WI38 (cell line): ENCODE results near the gene NCOA1.

ENCODE experiments used
- H3K4me3 ChIP-seq: 2 replicates; pipeline ENCODE4 v1.5.1; 2011; ENCODE audit warnings: low read depth, mild to moderate bottlenecking, control low read depth, low read length
- CTCF ChIP-seq: IDR thresholded peaks from 2 replicates; pipeline ENCODE4 v1.5.1; 2012; ENCODE audit warnings: low read depth, mild to moderate bottlenecking, control low read depth, low read length

NCOA1 gene

GRCh38 chr2:24806661-24807036 lies 315.6 kb downstream of the NCOA1 start:
- TF ChIP-seq CTCF, result no peak
- no peak overlapping the region for H3K4me3 ChIP-seq

- H3K4me3 ChIP-seq, result no peak overlapping the region
- TF ChIP-seq CTCF, result no peak
Measured at GRCh38 chr2:24809316-24810007, 318.4 kb downstream of the NCOA1 start.

- H3K4me3 ChIP-seq, result no peak overlapping the region
- no peak for TF ChIP-seq CTCF
Measured at GRCh38 chr2:24813691-24814137, 322.7 kb downstream of the NCOA1 start.

GRCh38 chr2:24814516-24814915 lies 323.5 kb downstream of the NCOA1 start:
- no peak for TF ChIP-seq CTCF

GRCh38 chr2:24815171-24815570 lies 324.1 kb downstream of the NCOA1 start:
- no peak for TF ChIP-seq CTCF
- no peak overlapping the region for H3K4me3 ChIP-seq

More at GRCh38 chr2:24814516-24814915, 323.5 kb downstream of the NCOA1 start:
- H3K4me3 ChIP-seq, result no peak overlapping the region

GRCh38 chr2:24816404-24816803 lies 325.4 kb downstream of the NCOA1 start:
- TF ChIP-seq CTCF, result no peak
- H3K4me3 ChIP-seq, result no peak overlapping the region

GRCh38 chr2:24816884-24817283 lies 325.8 kb downstream of the NCOA1 start:
- TF ChIP-seq CTCF, result no peak
- H3K4me3 ChIP-seq, result no peak overlapping the region
